HG03342 (cell line): ENCODE data around the gene POLD3.
"Not testable (repeated sequence)": the region's sequence is repeated elsewhere in the genome, so short reads cannot be mapped to it uniquely, and the experiment has no call there.

Experiments used
- ATAC-seq: cut with Tn5 transposase; IDR thresholded peaks from one replicate; pipeline ENCODE4 v1.9.1; 2021; ENCODE audit warnings: mild to moderate bottlenecking, moderate library complexity; ENCODE audit not compliant: unreplicated experiment

The POLD3 gene

GRCh38 chr11:74633406-74634393 is 41.3 kb downstream of the POLD3 start:
- no peak for ATAC-seq

GRCh38 chr11:74634537-74634936 is 42.2 kb downstream of the POLD3 start:
- no peak for ATAC-seq

GRCh38 chr11:74636630-74637184 is 44.3 kb downstream of the POLD3 start:
- ATAC-seq = no peak

- no peak for ATAC-seq
These were observed 45.3 kb downstream of the POLD3 start for GRCh38 chr11:74637700-74638099.

GRCh38 chr11:74638869-74639268 is 46.5 kb downstream of the POLD3 start:
- ATAC-seq = no peak

- no peak for ATAC-seq
These were observed 47.2 kb downstream of the POLD3 start for GRCh38 chr11:74639533-74639932.

- ATAC-seq = no peak
These were observed 48.9 kb downstream of the POLD3 start for GRCh38 chr11:74641289-74641688.

- no peak for ATAC-seq
These were observed 49.5 kb downstream of the POLD3 start for GRCh38 chr11:74641905-74642304.

GRCh38 chr11:74642912-74643311 is 50.5 kb downstream of the POLD3 start:
- ATAC-seq = no peak

- ATAC-seq = no peak
These were observed 51.7 kb downstream of the POLD3 start for GRCh38 chr11:74644081-74644480.

GRCh38 chr11:74646215-74646614 is 53.8 kb downstream of the POLD3 start:
- ATAC-seq = no peak

GRCh38 chr11:74646954-74647353 is 54.6 kb downstream of the POLD3 start:
- ATAC-seq = no peak

GRCh38 chr11:74647404-74647803 is 55.0 kb downstream of the POLD3 start:
- ATAC-seq = no peak

- ATAC-seq = no peak
These were observed 55.4 kb downstream of the POLD3 start for GRCh38 chr11:74647831-74648230.

- ATAC-seq = no peak
These were observed 56.5 kb downstream of the POLD3 start for GRCh38 chr11:74648894-74649293.

GRCh38 chr11:74650498-74650897 is 58.1 kb downstream of the POLD3 start:
- no peak for ATAC-seq

GRCh38 chr11:74654976-74655375 is 62.6 kb downstream of the POLD3 start:
- ATAC-seq = no peak

GRCh38 chr11:74659124-74659523 is 66.7 kb downstream of the POLD3 start:
- not testable (repeated sequence) for ATAC-seq

GRCh38 chr11:74662487-74663103 is 70.2 kb downstream of the POLD3 start:
- no peak for ATAC-seq

GRCh38 chr11:74663315-74663714 is 70.9 kb downstream of the POLD3 start:
- ATAC-seq = no peak

GRCh38 chr11:74669211-74670160 is 77.1 kb downstream of the POLD3 start:
- ATAC-seq = no peak
